Stimulated activated naive CD8-positive, alpha-beta T cell treated with anti-CD3 and anti-CD28 coated beads, Interleukin-15, Interleukin-2, amounts not matched to agents 100 ng/mL and 50 ng/mL, for 24 hours (primary cell): ENCODE measurements around the gene CHGA.

Experiments used
- H3K27ac Mint-ChIP-seq: one replicate; pipeline ENCODE4 v1.8.0; 2021; ENCODE audit warnings: mild to moderate bottlenecking, mixed read lengths
- H3K27me3 Mint-ChIP-seq: one replicate; pipeline ENCODE4 v1.8.0; 2021; ENCODE audit warnings: mixed read lengths
- H3K36me3 Mint-ChIP-seq: one replicate; pipeline ENCODE4 v1.8.0; 2021; ENCODE audit warnings: low read depth, mixed read lengths
- H3K4me1 Mint-ChIP-seq: one replicate; pipeline ENCODE4 v1.8.0; 2021; ENCODE audit warnings: low read depth, mixed read lengths
- H3K4me3 Mint-ChIP-seq: one replicate; pipeline ENCODE4 v1.8.0; 2021; ENCODE audit warnings: mild to moderate bottlenecking, mixed read lengths
- H3K9me3 Mint-ChIP-seq: one replicate; pipeline ENCODE4 v1.8.0; 2021; ENCODE audit warnings: mixed read lengths

CHGA gene

GRCh38 chr14:92917956-92918355 is 5.0 kb upstream of the CHGA start:
- no peaks in the 10 kb centered on the region for H3K9me3 Mint-ChIP-seq
- peaks cover 36% of the 10 kb centered on the region for H3K27me3 Mint-ChIP-seq

GRCh38 chr14:92920001-92920400 is 2.9 kb upstream of the CHGA start:
- Mint-ChIP-seq H3K4me3 (no peak overlapping the region), H3K9me3 (no peaks in the 10 kb centered on the region), H3K36me3 (no peaks in the 10 kb centered on the region), H3K27ac (no peak overlapping the region), H3K4me1 (no peaks in the 10 kb centered on the region), H3K27me3 (peaks cover 38% of the 10 kb centered on the region)

More at GRCh38 chr14:92917956-92918355, 5.0 kb upstream of the CHGA start:
- Mint-ChIP-seq H3K36me3 (no peaks in the 10 kb centered on the region), H3K4me1 (no peaks in the 10 kb centered on the region), H3K4me3 (no peak overlapping the region), H3K27ac (no peak overlapping the region)

GRCh38 chr14:92922155-92922735 is 705 bp upstream of the CHGA start:
- Mint-ChIP-seq H3K27ac (no peak overlapping the region), H3K9me3 (no peaks in the 10 kb centered on the region), H3K36me3 (no peaks in the 10 kb centered on the region), H3K27me3 (peaks cover 44% of the 10 kb centered on the region), H3K4me3 (no peak overlapping the region), H3K4me1 (no peaks in the 10 kb centered on the region)

- no peak overlapping the region for H3K4me3 Mint-ChIP-seq
- H3K4me1 Mint-ChIP-seq = no peaks in the 10 kb centered on the region
- H3K36me3 Mint-ChIP-seq = no peaks in the 10 kb centered on the region
- no peaks in the 10 kb centered on the region for H3K9me3 Mint-ChIP-seq
- H3K27me3 Mint-ChIP-seq = peaks cover 44% of the 10 kb centered on the region
- no peak overlapping the region for H3K27ac Mint-ChIP-seq
Measured at GRCh38 chr14:92923744-92924103, 774 bp downstream of the CHGA start.

GRCh38 chr14:92924247-92924646 is 1.3 kb downstream of the CHGA start:
- no peak overlapping the region for H3K27ac Mint-ChIP-seq
- no peaks in the 10 kb centered on the region for H3K4me1 Mint-ChIP-seq
- peaks cover 41% of the 10 kb centered on the region for H3K27me3 Mint-ChIP-seq
- H3K9me3 Mint-ChIP-seq = no peaks in the 10 kb centered on the region
- H3K36me3 Mint-ChIP-seq = no peaks in the 10 kb centered on the region
- H3K4me3 Mint-ChIP-seq = no peak overlapping the region

- no peak overlapping the region for H3K27ac Mint-ChIP-seq
- H3K27me3 Mint-ChIP-seq = peaks cover 32% of the 10 kb centered on the region
- H3K4me3 Mint-ChIP-seq = no peak overlapping the region
- no peaks in the 10 kb centered on the region for H3K4me1 Mint-ChIP-seq
- no peaks in the 10 kb centered on the region for H3K9me3 Mint-ChIP-seq
- H3K36me3 Mint-ChIP-seq = no peaks in the 10 kb centered on the region
Measured at GRCh38 chr14:92925446-92925845, 2.5 kb downstream of the CHGA start.

- Mint-ChIP-seq H3K4me3 (no peak overlapping the region), H3K27ac (no peak overlapping the region), H3K27me3 (peaks cover 27% of the 10 kb centered on the region), H3K9me3 (no peaks in the 10 kb centered on the region), H3K36me3 (no peaks in the 10 kb centered on the region), H3K4me1 (no peaks in the 10 kb centered on the region)
Measured at GRCh38 chr14:92926180-92926845, 3.4 kb downstream of the CHGA start.

GRCh38 chr14:92926931-92927330 is 4.0 kb downstream of the CHGA start:
- H3K27ac Mint-ChIP-seq = no peak overlapping the region
- peaks cover 21% of the 10 kb centered on the region for H3K27me3 Mint-ChIP-seq
- H3K4me1 Mint-ChIP-seq = no peaks in the 10 kb centered on the region
- H3K4me3 Mint-ChIP-seq = no peak overlapping the region
- H3K36me3 Mint-ChIP-seq = no peaks in the 10 kb centered on the region
- H3K9me3 Mint-ChIP-seq = no peaks in the 10 kb centered on the region

- Mint-ChIP-seq H3K27ac (no peak overlapping the region), H3K9me3 (no peaks in the 10 kb centered on the region), H3K4me1 (no peaks in the 10 kb centered on the region), H3K27me3 (peaks cover 14% of the 10 kb centered on the region), H3K4me3 (no peak overlapping the region), H3K36me3 (no peaks in the 10 kb centered on the region)
Measured at GRCh38 chr14:92927349-92928257, 4.7 kb downstream of the CHGA start.

- Mint-ChIP-seq H3K27me3 (peaks cover 12% of the 10 kb centered on the region), H3K4me3 (no peak overlapping the region), H3K27ac (no peak overlapping the region), H3K9me3 (no peaks in the 10 kb centered on the region), H3K4me1 (no peaks in the 10 kb centered on the region), H3K36me3 (no peaks in the 10 kb centered on the region)
Measured at GRCh38 chr14:92928258-92928629, 5.3 kb downstream of the CHGA start.

GRCh38 chr14:92928961-92929688 is 6.2 kb downstream of the CHGA start:
- H3K27ac Mint-ChIP-seq = no peak overlapping the region
- no peaks in the 10 kb centered on the region for H3K4me1 Mint-ChIP-seq
- no peaks in the 10 kb centered on the region for H3K9me3 Mint-ChIP-seq
- no peak overlapping the region for H3K4me3 Mint-ChIP-seq
- H3K27me3 Mint-ChIP-seq = peaks cover 12% of the 10 kb centered on the region
- H3K36me3 Mint-ChIP-seq = no peaks in the 10 kb centered on the region

GRCh38 chr14:92929689-92930608 is 7.0 kb downstream of the CHGA start:
- no peak overlapping the region for H3K27ac Mint-ChIP-seq

GRCh38 chr14:92930737-92931602 is 8.0 kb downstream of the CHGA start:
- H3K27me3 Mint-ChIP-seq = no peaks in the 10 kb centered on the region
- no peaks in the 10 kb centered on the region for H3K4me1 Mint-ChIP-seq
- no peak overlapping the region for H3K4me3 Mint-ChIP-seq
- H3K36me3 Mint-ChIP-seq = no peaks in the 10 kb centered on the region
- no peak overlapping the region for H3K27ac Mint-ChIP-seq
- no peaks in the 10 kb centered on the region for H3K9me3 Mint-ChIP-seq

More at GRCh38 chr14:92929689-92930608, 7.0 kb downstream of the CHGA start:
- Mint-ChIP-seq H3K4me1 (no peaks in the 10 kb centered on the region), H3K27me3 (peaks cover 7% of the 10 kb centered on the region), H3K4me3 (no peak overlapping the region), H3K9me3 (no peaks in the 10 kb centered on the region), H3K36me3 (no peaks in the 10 kb centered on the region)
